HG02981 (cell line): ENCODE results near the gene OR10K2.
"Not testable (repeated sequence)": the region's sequence is repeated elsewhere in the genome, so short reads cannot be mapped to it uniquely, and the experiment has no call there.

ENCODE experiments used
- ATAC-seq: cut with Tn5 transposase; IDR thresholded peaks from one replicate; pipeline ENCODE4 v1.9.1; 2021; ENCODE audit warnings: mild to moderate bottlenecking, moderate library complexity; ENCODE audit not compliant: unreplicated experiment

The OR10K2 gene

GRCh38 chr1:158374101-158374500, 51.9 kb downstream of the OR10K2 start:
- ATAC-seq, result not testable (repeated sequence)

GRCh38 chr1:158371188-158371953, 54.7 kb downstream of the OR10K2 start:
- ATAC-seq, result peak; percentile 93
